ENCODE measurements around the gene NFKBIE. TPM values are rescaled to one million over a fixed set of nuclear protein-coding genes. Genes with fewer than 3 reads are reported as not detected.
A peak's percentile ranks its signal among the peaks of the same experiment; 100 is the strongest.

The NFKBIE gene
- total and polyA plus RNA-seq, 9 of the 15 experiments (the other 6 are each of a cell fraction or from before 2014, with no cell fraction given), result 2.1 to 16.4 (median 11.7) TPM

DNA sequence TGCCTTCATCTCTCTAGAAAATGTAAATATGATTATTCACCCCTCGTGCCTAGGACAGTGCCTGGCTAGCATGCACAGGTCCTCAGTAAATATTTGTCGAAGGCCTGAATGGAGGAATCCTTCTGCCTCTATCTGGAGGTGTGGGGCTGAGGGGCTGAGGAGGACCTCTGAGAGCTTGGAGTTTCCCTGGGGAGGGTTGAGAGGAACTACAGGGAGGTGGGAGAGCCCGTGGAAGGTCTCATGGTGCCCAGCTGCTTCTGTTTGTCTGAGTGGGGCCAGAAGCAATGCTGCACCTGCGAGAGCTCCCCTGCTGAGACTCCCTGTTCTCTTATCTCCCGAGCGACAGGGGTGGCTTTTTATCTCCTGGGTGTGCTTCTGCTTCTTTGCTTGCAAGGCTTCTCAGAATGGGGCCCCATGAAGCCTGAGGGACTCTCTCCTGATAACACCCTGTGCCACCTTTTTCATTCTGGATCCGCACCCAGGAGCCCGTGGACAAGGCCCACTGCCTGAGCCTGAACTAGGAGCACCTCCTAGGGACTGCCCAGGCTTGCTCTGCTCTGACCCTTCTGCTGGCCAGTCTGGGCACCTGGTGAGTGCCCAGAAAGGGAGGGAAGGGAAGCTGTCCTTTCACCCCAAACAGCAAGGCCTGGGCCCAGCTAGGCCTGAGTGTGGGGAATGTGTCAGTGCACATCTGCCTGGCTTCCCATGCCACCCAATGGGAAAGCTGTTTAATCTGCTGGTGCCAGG lies 39.6 kb downstream of the NFKBIE start (continued):
- TF ChIP-seq, protein P1, sequence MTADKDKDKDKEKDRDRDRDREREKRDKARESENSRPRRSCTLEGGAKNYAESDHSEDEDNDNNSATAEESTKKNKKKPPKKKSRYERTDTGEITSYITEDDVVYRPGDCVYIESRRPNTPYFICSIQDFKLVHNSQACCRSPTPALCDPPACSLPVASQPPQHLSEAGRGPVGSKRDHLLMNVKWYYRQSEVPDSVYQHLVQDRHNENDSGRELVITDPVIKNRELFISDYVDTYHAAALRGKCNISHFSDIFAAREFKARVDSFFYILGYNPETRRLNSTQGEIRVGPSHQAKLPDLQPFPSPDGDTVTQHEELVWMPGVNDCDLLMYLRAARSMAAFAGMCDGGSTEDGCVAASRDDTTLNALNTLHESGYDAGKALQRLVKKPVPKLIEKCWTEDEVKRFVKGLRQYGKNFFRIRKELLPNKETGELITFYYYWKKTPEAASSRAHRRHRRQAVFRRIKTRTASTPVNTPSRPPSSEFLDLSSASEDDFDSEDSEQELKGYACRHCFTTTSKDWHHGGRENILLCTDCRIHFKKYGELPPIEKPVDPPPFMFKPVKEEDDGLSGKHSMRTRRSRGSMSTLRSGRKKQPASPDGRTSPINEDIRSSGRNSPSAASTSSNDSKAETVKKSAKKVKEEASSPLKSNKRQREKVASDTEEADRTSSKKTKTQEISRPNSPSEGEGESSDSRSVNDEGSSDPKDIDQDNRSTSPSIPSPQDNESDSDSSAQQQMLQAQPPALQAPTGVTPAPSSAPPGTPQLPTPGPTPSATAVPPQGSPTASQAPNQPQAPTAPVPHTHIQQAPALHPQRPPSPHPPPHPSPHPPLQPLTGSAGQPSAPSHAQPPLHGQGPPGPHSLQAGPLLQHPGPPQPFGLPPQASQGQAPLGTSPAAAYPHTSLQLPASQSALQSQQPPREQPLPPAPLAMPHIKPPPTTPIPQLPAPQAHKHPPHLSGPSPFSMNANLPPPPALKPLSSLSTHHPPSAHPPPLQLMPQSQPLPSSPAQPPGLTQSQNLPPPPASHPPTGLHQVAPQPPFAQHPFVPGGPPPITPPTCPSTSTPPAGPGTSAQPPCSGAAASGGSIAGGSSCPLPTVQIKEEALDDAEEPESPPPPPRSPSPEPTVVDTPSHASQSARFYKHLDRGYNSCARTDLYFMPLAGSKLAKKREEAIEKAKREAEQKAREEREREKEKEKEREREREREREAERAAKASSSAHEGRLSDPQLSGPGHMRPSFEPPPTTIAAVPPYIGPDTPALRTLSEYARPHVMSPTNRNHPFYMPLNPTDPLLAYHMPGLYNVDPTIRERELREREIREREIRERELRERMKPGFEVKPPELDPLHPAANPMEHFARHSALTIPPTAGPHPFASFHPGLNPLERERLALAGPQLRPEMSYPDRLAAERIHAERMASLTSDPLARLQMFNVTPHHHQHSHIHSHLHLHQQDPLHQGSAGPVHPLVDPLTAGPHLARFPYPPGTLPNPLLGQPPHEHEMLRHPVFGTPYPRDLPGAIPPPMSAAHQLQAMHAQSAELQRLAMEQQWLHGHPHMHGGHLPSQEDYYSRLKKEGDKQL (CRISPR knock-in tag; IDR thresholded peaks at IDR 0.05; ENCODE audit: borderline replicate concordance), result 0 out of 2 replicates have a peak, but pooled peaks have one; percentile 69
- TF ChIP-seq SIN3A (IDR thresholded peaks at IDR 0.05; ENCODE audit: borderline replicate concordance in 2 of 2, control insufficient read depth in 1 of 2, low read depth in 2 of 2, low read length in 2 of 2) (peak in 1 of 2 experiments; percentile 19; a peak in 1 of 4 replicates), PHF8 (IDR thresholded peaks at IDR 0.05; ENCODE audit: borderline replicate concordance, low read length) (peak; percentile 16; the same call in 1 of the 2 replicates), PML (IDR thresholded peaks at IDR 0.05; ENCODE audit: low read length) (peak; percentile 95), ZFX (CRISPR knock-in tag; IDR thresholded peaks at IDR 0.05) (peak; percentile 84), ZNF274 (IDR thresholded peaks at IDR 0.05; ENCODE audit: borderline replicate concordance, low read depth, low read length) (peak; percentile 82; the same call in 1 of the 2 replicates), ZNF444 (CRISPR knock-in tag; IDR thresholded peaks at IDR 0.05) (no peak), ZBTB17 (CRISPR knock-in tag; IDR thresholded peaks at IDR 0.05) (0 out of 2 replicates have a peak, but pooled peaks have one; percentile 40)
- TF ChIP-seq, protein P2, sequence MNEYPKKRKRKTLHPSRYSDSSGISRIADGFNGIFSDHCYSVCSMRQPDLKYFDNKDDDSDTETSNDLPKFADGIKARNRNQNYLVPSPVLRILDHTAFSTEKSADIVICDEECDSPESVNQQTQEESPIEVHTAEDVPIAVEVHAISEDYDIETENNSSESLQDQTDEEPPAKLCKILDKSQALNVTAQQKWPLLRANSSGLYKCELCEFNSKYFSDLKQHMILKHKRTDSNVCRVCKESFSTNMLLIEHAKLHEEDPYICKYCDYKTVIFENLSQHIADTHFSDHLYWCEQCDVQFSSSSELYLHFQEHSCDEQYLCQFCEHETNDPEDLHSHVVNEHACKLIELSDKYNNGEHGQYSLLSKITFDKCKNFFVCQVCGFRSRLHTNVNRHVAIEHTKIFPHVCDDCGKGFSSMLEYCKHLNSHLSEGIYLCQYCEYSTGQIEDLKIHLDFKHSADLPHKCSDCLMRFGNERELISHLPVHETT (CRISPR knock-in tag; conservative IDR thresholded peaks at IDR 0.05 in 1 of 2, IDR thresholded peaks at IDR 0.05 in 1 of 2), result peak in 1 of 2 experiments; percentile 91; a peak in 2 of 4 replicates
- TF ChIP-seq, protein P3, sequence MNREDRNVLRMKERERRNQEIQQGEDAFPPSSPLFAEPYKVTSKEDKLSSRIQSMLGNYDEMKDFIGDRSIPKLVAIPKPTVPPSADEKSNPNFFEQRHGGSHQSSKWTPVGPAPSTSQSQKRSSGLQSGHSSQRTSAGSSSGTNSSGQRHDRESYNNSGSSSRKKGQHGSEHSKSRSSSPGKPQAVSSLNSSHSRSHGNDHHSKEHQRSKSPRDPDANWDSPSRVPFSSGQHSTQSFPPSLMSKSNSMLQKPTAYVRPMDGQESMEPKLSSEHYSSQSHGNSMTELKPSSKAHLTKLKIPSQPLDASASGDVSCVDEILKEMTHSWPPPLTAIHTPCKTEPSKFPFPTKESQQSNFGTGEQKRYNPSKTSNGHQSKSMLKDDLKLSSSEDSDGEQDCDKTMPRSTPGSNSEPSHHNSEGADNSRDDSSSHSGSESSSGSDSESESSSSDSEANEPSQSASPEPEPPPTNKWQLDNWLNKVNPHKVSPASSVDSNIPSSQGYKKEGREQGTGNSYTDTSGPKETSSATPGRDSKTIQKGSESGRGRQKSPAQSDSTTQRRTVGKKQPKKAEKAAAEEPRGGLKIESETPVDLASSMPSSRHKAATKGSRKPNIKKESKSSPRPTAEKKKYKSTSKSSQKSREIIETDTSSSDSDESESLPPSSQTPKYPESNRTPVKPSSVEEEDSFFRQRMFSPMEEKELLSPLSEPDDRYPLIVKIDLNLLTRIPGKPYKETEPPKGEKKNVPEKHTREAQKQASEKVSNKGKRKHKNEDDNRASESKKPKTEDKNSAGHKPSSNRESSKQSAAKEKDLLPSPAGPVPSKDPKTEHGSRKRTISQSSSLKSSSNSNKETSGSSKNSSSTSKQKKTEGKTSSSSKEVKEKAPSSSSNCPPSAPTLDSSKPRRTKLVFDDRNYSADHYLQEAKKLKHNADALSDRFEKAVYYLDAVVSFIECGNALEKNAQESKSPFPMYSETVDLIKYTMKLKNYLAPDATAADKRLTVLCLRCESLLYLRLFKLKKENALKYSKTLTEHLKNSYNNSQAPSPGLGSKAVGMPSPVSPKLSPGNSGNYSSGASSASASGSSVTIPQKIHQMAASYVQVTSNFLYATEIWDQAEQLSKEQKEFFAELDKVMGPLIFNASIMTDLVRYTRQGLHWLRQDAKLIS (CRISPR knock-in tag; IDR thresholded peaks at IDR 0.05), result peak; percentile 67; the same call in 1 of the 2 replicates
- TF ChIP-seq, protein P4, sequence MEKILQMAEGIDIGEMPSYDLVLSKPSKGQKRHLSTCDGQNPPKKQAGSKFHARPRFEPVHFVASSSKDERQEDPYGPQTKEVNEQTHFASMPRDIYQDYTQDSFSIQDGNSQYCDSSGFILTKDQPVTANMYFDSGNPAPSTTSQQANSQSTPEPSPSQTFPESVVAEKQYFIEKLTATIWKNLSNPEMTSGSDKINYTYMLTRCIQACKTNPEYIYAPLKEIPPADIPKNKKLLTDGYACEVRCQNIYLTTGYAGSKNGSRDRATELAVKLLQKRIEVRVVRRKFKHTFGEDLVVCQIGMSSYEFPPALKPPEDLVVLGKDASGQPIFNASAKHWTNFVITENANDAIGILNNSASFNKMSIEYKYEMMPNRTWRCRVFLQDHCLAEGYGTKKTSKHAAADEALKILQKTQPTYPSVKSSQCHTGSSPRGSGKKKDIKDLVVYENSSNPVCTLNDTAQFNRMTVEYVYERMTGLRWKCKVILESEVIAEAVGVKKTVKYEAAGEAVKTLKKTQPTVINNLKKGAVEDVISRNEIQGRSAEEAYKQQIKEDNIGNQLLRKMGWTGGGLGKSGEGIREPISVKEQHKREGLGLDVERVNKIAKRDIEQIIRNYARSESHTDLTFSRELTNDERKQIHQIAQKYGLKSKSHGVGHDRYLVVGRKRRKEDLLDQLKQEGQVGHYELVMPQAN (IDR thresholded peaks at IDR 0.05; ENCODE audit: borderline replicate concordance), result no peak; the same call in 1 of the 2 replicates
